ENCODE measurements around the gene NR3C2.

Gene NR3C2

DNA sequence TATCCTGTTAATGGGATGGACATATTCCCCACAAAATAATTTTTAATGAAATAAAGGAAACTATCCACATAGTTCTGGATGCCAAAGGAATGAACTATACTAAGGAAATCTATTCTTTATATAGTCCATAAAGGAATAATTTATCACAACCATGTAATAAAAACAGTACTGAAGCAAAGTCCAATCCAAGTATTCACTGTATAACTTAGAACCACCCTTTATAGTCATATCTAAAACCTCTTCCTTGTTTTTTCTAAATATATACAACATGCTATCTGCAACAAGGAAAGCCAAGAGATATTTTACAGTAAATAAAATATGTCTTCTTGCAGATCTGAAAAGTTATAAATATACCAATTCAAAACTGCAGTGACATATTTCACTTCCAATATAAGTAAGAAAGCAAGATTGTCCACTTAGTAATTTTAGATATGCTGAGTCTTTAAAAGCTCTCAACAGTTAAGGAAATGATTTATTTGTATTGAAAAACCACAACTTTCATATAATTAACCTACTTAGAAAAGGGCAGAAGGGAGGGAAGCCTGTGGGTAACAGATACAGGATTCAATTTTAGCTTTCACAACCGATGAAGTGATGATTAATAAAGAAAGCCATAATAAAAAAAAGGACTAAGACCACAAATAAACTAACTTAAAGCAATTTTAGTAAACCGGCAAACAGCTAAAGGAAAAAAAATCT, 8.0 kb downstream of the NR3C2 start:
- no peak for DNase-seq

DNA sequence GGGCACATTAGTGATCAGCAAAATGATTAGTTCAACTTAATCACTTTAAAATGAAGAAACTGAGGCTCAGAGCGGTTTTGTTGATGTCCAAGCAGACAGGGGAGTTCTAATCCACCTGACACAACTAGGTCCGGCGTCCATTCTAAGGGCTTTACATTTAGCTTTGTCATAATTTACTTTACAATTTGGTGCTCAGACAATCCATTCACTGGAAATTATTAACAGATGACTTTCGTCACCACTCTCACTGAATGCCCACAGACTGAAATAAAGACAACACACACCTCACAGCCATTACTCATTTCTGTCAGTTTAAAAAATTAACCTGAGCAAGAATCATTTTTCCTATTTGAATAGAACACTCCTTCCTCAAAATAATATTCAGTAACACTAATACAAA, 10.8 kb downstream of the NR3C2 start:
- no peak for DNase-seq

DNA sequence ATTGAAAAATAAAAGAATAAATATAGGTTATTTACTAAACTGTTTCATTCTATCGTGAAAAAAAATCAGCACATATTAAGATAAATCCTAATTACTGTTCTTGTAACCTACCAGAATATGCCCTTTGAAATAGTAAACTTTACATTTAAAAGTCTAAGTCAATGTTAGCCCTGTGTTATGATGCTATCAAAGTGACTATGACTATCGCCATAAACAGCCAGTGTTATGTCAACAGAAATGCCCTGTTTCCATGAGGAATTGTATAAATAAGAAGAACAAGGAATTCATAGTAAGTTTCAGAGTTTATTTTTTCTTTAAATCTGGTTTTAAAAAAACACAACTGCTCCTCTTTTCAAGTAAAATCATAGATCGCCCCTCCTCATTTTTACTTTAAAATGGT, 11.4 kb downstream of the NR3C2 start:
- no peak for DNase-seq

DNA sequence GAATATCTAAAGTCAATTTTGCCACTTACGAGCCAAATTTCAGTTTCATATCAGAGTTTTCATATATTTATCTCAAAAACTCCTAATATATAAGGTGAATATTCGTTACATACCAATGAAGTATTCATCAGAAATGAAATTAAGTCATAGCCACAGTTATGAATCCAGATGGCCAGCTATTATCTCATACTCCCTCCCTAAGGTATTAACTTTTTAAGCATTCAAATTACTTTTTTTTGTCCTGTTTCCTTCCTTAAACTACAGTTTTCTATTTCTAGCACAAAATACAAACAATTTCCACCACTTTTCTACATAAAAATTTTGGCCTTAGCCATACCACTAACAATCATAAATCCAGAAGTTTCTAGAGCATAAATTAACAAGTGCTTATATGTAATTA, 13.0 kb downstream of the NR3C2 start:
- DNase-seq = no peak

DNA sequence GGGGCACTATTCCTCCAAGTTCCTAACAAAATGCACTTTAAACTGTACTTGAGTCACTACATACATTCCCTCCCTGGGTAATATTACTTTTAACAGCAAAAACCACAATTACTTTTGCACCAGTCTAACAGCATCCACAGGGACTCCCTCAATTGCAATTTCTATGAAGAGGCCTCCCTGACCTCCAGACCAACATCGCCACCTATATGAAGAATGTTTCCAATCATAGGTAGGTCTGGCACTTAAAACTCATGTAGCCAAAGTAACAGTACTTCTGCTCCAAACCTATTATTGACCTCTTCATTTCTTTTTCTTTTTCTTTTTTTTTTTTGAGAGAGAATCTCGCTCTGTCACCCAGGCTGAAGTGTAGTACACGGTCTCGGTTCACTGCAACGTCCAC, 15.6 kb downstream of the NR3C2 start:
- no peak for DNase-seq

DNA sequence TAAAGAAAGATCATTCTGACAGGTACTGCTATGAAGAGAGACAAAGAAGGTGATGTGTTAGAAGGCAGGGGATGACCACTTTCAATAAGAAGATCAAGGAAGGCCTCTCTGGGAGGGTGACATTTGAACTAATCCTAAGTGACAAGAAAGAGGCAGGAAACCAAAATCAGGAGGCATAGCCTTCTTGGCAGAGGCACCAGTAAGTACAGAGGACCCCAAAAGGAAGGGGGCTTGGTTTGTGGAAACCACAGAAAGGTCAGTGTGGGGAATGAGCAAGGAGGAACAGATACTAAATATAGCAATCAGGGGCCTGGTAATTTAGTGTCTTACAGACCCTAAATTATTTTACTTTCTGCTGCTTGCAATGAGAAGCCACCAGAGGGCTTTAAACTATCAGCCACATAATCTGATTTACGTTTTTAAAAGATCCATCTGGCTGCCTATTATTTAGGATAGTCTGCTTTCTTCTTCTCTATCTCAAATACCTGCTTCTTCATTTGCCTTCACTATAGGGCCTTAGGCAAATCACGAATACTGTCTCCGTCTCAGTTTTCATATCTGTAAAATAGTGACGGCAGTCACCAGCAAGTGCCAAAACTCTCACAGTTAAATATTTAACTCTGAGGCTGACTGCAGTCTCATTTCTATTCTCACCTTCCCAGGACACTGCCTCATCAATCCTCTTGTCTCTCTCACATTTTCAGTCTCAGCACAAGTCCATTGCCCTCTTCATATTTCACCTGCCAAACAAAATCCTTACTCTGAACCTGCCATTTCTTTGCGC, 16.7 kb downstream of the NR3C2 start:
- no peak for DNase-seq

DNA sequence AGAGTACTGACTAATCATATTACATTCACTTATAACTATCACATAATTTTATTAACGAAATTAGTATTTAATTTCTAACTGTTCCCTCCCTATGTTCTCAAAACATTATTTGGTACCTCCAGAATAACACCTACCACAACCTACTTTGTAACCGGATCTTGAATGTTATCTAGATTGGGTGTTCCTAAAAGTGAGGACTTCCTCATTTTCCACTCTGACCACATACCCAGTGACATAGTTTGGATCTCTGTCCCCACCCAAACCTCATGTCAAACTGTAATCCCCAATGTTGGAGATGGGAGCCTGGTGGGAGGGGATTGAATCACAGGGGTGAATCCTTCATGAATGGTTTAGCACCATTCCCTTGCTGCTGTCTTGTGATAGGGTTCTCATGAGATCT, 21.8 kb downstream of the NR3C2 start:
- DNase-seq = no peak

DNA sequence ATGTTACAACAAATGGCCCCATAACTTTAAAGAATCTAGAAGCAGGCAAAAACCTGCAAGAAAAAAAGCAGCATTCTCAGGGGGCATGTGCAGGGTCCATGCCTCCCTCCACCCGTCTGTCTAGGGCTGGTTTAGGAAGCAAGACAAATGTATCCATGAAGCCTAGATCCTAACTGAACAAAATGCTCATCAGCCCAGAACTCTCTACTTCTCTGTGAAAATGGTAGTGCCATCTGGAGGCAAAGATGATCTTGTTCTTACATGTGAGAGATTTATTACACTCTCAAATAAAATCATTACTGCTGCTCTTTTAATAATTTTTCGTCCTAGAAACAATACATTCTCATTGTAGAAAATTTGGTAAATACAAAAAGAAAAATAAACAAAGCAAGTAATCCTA, 26.7 kb downstream of the NR3C2 start:
- no peak for DNase-seq

DNA sequence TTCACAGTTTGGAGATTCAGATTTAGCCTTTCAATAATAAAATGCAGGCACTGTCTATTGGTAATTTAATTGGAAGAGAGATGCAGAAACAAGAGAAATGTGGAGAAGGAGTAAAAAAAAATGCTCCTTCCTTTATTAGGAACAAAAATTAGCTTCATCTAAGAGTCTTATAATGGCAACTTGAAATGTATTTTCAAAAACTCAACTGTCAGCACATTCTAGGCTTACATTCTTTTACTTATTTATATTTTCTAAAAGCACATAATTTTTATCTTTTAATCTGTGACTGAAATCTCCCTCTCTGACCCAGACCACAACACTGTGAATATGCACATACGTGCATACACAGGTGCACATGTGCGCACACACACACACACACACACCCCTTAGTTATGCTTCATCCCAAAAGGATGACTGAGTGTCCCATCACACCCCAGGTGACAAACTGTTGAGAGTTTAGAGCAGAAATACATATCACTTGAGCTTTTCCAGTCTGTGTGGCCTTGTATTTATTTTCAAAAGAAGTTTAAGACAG, 29.7 kb downstream of the NR3C2 start:
- no peak for DNase-seq

DNA sequence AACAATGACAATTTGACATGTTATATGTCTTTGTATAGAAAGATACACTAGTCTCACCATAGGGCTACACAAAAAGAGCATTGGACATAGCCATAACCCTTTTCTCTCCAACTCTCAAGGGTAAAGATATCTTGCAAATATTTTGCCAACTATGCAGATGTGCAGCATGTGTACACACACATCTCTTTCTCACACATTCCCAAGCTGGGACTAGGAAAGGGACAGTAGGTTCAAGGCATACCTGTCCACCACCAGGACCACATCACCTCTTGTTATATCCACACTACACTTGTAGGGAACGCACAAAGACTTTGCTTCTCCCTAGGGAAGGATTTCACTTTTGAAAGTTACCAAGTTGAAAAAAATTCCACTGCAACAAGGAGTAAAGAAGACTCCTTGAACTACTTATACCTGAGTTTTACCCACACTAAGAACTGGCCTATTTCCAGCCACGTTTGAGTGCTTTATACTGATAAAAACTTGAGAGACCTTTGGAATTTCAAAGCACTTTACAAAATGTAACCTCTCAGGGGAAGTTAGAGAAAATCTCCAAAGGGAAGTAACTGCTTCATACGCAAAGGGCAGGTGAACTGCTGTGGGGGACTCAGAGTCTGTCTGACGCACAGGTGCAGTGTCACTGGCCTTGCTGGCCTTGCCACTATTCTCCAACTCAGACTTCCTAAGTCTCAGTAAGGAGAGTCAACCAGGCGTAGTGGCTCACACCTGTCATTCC, 36.9 kb downstream of the NR3C2 start:
- DNase-seq = no peak

DNA sequence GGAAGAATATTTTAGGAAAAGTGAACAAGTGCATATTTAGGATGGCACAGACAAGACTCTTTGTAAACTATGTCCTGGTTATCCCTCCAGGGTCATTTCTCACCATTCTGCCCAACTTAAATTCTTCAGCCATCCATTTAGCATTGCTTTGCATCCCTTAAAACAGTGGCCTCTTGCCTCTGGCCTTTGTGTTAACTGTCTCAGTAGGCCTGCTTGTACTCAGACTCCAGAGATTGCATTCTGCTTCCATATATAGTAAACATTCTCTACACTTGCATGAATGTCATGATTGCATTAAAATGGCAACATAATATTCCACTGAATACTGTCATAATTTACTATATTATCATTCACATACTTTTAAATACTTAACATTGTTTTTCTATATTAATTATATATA, 43.2 kb downstream of the NR3C2 start:
- DNase-seq = no peak

DNA sequence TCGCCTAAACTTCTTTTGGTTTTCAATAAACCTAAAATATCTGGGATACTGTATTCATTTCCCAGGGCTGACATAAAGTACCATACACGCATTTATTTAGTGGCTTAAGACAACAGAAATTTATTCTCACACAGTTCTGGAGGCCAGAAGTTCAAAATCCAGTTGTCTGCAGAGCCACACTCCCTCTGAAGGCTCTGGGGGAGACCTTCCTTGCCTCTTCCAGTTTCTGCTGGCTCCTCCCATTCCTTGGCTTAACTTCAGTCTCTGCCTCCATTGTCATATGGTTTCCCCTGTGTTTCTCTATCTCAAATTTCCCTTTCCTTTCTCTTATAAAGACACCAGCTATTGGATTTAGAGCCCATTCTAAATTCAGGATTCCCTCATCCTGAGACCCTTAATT, 44.4 kb downstream of the NR3C2 start:
- no peak for DNase-seq

DNA sequence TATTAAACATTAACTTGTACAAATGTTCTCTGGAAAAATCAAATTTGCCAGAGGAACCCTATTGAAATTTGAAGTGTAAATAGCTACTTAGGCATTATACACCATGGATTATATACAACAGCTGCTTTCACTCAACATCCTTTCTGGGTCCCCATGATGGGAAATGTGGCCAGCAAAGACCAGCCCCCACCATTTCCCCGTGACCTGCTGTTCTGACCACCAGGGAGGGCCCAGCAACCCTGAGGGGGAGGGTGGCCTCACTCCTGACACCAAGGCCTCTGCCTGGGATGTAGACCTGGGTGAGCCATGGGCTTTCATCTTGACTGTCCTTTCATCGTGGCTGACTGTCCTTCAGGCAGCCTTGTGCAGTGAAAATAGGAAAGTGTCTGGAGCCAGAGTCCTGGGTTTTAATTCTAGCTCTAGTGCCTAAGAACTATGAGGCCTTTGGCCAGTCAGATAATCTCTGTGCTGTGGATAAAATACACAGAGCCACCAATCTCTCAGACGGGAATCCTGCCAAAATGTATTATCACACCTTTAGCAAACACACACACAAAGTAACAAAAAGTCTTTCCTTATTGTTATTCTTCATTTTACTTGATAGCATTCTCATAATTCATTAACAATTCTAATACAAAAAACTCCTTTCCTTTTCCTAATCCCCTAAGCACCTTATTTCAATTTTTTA, 45.1 kb downstream of the NR3C2 start:
- no peak for DNase-seq

DNA sequence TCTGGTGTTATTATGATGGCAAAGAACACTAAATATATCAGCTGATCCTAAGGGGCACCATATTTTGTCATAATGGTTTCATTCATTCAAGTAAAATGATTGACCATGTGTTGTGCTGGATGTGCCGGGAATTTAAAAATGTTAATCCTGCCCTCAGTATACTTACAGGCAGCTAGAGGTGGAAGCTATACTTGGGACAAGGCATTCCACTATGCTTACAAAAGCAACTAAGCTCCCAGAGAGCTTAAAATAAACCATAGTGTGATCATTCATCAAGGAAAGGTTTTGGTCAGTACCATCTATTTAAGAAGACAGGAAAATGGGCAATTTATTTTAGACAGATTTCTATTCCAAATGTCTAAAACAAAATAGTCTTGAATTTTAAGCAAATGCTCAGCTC, 46.4 kb downstream of the NR3C2 start:
- no peak for DNase-seq

DNA sequence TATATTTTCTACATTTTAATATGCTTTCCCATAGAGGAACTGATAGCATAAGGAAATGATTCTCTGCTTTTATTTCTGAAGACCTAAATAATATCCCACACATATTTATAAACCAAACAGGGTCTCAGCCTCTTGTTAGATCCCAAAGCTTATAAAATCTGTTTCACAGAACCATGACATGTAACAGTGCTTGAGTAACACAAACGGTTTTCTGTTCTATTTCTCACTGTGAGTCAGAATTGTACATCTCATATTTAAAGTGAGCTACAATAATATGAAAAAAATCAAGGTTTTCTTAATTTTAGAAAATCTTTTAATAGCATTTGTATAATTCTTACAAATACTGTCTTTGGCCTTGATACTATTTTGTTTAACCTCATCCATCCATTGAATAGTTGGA, 51.2 kb downstream of the NR3C2 start:
- DNase-seq = no peak

DNA sequence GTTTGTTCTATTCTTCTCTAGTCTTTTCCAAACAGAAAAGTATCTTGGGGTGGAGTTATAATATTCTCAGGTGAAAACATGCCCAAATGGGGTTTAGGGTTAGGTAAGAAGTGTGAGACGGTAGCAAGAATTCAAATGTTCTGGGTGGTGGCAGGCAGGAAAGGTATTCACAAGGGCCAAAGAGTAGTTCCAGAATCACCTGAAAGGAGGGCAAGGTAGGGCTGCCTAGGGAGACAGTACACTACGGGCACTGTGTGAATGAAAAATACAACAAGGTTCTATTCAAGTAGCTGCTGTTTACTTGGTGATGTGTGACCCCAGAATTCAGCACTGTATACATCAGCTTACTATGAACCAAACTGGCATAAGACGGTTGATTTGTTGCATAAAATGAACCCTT, 51.9 kb downstream of the NR3C2 start:
- no peak for DNase-seq

DNA sequence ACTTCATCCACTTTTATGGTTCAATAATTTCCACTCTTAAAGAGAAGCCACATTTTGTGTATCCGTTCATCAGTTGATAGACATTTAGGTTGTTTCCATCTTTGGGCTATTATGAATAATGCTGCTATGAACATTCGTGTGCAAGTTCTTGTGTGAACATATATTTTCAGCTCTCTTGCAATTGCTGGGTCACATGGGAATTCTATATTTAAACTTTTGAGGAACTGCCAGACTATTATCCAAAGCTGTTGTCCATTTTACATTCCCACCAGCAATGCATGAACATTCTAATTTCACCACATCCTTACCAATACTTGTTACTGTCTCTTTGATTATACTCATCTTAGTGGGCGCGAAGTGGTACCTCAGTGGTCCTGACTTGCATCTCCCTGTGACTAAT, 61.9 kb downstream of the NR3C2 start:
- DNase-seq = no peak

DNA sequence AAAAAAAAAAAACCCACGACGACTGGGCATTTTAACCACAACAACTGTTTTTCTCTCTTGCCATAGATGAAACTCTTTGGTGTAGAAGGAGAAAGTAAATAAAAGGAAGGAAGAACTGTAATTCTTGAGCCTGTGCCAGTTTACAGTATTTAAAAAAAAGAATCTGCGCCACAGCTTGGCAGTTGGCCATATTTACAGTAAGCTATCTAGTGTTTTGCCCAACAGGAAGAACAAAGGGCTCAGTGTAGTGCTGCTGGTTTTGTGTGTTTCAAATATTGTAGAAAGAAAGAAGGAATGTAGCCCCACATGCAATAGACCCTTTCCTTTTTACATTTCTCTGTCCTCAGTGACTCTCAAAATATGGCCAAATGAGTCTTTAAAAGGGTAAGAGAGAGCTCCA, 66.1 kb downstream of the NR3C2 start:
- peak; percentile 20 for DNase-seq

DNA sequence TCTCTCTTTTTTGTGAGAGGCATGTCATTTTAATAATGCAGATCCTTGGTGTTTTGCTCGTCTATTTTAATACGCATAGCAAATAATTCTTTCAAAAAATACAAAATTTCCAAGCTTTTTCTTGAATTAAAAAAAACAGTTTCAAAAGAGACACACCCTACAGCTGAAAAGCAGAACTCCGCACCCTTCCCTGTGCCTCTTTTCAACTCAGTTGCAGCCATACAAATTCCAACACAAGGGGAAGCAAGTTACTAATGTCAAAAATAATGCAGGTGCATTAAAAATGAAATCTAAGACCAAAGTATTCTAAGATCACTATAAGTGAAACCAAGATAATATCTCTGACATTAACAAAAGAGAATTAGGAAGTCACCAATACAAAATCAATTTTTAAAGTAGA, 66.6 kb downstream of the NR3C2 start:
- no peak for DNase-seq

DNA sequence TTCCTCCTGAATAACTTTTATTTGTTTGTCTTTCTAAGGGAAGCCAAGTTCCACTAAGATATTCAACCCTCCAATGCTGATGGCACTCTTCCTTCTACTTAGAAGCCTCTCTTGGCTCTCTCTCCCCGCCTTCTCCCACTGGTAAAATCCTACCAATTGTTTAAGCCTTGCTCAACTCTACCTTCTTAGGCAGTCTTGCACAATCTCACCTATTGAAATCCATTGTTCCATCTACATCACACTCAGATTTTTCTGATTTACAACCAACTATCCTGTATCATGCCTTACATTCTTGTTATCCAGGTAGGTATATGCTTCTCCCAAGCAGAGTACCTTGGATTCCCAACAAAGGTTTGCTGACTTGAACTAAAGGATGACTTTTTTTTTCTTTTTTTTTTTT, 69.1 kb downstream of the NR3C2 start:
- DNase-seq = no peak

DNA sequence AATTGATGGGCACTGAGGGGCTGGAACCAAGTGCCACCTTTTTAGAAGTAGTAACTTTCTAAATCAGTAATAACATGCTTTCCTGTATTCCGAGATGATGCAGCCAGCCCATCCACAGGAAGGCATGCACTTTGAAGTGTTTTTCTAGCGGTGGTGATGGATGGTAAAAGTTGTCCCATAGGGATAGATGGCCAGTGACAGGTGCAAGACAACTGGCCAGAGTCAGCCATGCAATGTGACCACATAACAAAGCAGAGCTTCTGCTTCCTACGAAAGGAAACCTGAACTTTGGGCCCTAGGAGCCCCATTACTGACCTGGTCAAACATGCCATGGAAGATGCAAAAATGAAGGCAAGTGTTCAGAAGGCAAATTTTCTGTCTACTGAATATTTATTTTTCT, 72.3 kb downstream of the NR3C2 start:
- DNase-seq = no peak

DNA sequence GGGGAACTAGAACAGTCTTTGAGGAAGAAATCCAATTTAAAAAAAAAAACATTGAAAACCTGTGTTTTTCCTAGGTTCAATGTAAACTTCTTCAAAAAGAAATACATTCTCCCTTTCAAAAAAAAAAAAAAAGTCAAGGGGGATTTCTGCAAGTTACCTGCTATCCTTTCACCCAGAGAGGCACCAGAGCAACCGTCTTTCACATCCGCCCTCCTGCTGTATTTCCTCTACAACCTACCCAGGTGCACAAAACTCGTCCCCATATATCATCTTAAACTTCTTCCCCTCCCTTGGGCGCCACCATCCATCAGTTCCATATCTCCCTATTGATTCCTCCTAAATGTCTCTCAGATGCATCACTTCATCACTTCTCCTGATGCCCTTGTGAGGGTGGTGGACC, 74.5 kb downstream of the NR3C2 start:
- no peak for DNase-seq

DNA sequence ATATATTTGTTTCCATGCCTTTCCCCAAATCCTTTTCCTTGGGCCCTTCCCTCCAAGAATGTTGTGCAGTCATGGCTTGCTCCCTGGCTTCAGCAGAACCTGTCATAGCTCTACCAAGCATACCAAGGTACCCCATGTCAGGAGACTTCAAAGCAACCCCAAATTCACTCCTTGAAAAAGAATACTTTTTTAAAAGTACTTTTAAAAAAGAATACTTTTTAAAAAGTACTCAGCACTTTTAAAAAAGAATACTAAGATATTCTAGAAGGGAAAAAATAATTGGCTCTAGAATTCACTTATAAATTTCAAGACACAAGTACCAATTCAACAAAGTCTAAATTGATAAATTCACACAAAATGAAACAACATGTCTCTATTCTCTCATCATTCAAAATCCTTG, 76.0 kb downstream of the NR3C2 start:
- no peak for DNase-seq

Data from T-helper 9 cell (primary cell).